ENCODE measurements around the gene HIVEP3. TPM values are rescaled to one million over a fixed set of nuclear protein-coding genes. Genes with fewer than 3 reads are reported as not detected.

Gene HIVEP3
- total RNA-seq, 1 experiment from 2014 or later: 6.0 TPM

DNA sequence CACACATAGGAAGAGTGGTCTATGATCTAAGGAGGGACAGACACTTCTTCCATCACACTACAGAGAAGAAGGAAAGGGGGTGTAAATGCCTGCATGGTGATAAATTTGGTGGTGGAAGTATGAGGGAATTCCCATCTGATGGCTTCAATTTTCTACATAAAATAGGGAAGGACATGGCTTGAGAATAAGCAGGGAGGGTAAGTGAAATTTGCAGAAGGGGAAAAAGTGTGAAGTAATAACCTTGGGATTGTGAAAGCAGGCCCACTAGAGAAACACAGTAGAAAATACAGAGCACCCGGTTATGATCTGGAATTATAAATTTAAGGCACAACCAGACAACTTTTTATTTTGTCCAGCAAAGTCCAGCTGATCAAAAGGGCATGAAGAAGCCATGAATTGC lies 22.7 kb upstream of the HIVEP3 start:
- Histone ChIP-seq H3K27ac (ENCODE audit: low read length) (no peak overlapping the region), H3K27me3 (ENCODE audit: control insufficient read depth, insufficient read depth, low read length) (no peaks in the 10 kb centered on the region), H3K4me3 (ENCODE audit: low read depth in 2 of 2, low read length in 2 of 2) (no peak overlapping the region), H3K9me3 (ENCODE audit: control insufficient read depth, insufficient read depth, low read depth, low read length) (peaks cover 9% of the 10 kb centered on the region; the same call in 1 of the 2 replicates), H3K36me3 (ENCODE audit: control insufficient read depth, insufficient read depth, low read length) (no peaks in the 10 kb centered on the region), H3K4me1 (ENCODE audit: control insufficient read depth, insufficient read depth, low read length) (no peaks in the 10 kb centered on the region)
- TF ChIP-seq, protein P1, sequence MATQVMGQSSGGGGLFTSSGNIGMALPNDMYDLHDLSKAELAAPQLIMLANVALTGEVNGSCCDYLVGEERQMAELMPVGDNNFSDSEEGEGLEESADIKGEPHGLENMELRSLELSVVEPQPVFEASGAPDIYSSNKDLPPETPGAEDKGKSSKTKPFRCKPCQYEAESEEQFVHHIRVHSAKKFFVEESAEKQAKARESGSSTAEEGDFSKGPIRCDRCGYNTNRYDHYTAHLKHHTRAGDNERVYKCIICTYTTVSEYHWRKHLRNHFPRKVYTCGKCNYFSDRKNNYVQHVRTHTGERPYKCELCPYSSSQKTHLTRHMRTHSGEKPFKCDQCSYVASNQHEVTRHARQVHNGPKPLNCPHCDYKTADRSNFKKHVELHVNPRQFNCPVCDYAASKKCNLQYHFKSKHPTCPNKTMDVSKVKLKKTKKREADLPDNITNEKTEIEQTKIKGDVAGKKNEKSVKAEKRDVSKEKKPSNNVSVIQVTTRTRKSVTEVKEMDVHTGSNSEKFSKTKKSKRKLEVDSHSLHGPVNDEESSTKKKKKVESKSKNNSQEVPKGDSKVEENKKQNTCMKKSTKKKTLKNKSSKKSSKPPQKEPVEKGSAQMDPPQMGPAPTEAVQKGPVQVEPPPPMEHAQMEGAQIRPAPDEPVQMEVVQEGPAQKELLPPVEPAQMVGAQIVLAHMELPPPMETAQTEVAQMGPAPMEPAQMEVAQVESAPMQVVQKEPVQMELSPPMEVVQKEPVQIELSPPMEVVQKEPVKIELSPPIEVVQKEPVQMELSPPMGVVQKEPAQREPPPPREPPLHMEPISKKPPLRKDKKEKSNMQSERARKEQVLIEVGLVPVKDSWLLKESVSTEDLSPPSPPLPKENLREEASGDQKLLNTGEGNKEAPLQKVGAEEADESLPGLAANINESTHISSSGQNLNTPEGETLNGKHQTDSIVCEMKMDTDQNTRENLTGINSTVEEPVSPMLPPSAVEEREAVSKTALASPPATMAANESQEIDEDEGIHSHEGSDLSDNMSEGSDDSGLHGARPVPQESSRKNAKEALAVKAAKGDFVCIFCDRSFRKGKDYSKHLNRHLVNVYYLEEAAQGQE (IDR thresholded peaks at IDR 0.05; ENCODE audit: insufficient read depth in 1 of 2, low read depth in 2 of 2, low read length in 1 of 2): no peak
- no peak for TF ChIP-seq TCF7L2 (IDR thresholded peaks at IDR 0.05; ENCODE audit: low read depth, low read length)
- no peak for TF ChIP-seq POLR2AphosphoS5 (IDR thresholded peaks at IDR 0.05; ENCODE audit: low read depth, low read length)
- TF ChIP-seq SIN3A (IDR thresholded peaks at IDR 0.05; ENCODE audit: borderline replicate concordance, insufficient read depth, low read depth, low read length): no peak
- TF ChIP-seq, protein P2, sequence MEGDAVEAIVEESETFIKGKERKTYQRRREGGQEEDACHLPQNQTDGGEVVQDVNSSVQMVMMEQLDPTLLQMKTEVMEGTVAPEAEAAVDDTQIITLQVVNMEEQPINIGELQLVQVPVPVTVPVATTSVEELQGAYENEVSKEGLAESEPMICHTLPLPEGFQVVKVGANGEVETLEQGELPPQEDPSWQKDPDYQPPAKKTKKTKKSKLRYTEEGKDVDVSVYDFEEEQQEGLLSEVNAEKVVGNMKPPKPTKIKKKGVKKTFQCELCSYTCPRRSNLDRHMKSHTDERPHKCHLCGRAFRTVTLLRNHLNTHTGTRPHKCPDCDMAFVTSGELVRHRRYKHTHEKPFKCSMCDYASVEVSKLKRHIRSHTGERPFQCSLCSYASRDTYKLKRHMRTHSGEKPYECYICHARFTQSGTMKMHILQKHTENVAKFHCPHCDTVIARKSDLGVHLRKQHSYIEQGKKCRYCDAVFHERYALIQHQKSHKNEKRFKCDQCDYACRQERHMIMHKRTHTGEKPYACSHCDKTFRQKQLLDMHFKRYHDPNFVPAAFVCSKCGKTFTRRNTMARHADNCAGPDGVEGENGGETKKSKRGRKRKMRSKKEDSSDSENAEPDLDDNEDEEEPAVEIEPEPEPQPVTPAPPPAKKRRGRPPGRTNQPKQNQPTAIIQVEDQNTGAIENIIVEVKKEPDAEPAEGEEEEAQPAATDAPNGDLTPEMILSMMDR (IDR thresholded peaks at IDR 0.05): no peak
- POLR2A ChIA-PET: no interaction called here
- in situ Hi-C loops (cut with HindIII; ENCODE audit: low pct_unique_long_range_greater_than_20kb, low sequenced_read_pairs): no loop called here
- BruUV-seq (replicated peaks): no TSS peak
- intact Hi-C loops (cut with micrococcal nuclease; ENCODE audit: unreplicated experiment): no loop called here
- ATAC-seq (no peak), DNase-seq (ENCODE audit: low read depth, low spot score) (no peak)
- CTCF ChIA-PET: no interaction called here

DNA sequence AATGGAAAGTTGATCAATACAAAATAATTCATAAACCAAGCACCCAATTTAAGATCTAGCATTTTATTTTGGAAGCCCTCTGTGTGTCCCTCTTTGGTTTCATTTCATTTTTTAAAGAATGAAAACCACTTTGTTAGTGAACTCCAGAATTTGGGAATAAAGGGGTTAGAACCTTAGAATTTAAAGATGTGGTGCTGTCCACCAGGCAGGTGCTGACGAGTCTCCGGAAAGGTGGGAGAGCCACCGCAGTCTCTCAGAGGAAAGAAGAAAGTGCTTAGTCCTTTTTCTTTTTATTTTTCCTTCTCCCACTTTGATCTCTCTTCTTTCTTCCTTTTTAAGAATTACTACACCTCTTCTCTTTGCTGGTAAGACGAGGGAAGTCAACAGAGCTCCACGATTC lies 20.5 kb upstream of the HIVEP3 start:
- no peaks in the 10 kb centered on the region for H3K27me3 ChIP-seq (ENCODE audit: control insufficient read depth, insufficient read depth, low read length)
- H3K27ac ChIP-seq (ENCODE audit: low read length): no peak overlapping the region
- ATAC-seq (no peak), DNase-seq (ENCODE audit: low read depth, low spot score) (no peak)
- TF ChIP-seq, protein P1 (IDR thresholded peaks at IDR 0.05; ENCODE audit: insufficient read depth in 1 of 2, low read depth in 2 of 2, low read length in 1 of 2): peak; percentile 79 to 84
- no peak for TF ChIP-seq TCF7L2 (IDR thresholded peaks at IDR 0.05; ENCODE audit: low read depth, low read length)
- no peak for TF ChIP-seq SIN3A (IDR thresholded peaks at IDR 0.05; ENCODE audit: borderline replicate concordance, insufficient read depth, low read depth, low read length)
- no peak for TF ChIP-seq POLR2AphosphoS5 (IDR thresholded peaks at IDR 0.05; ENCODE audit: low read depth, low read length)
- TF ChIP-seq, protein P2 (IDR thresholded peaks at IDR 0.05): no peak
- no peak overlapping the region for H3K4me3 ChIP-seq (ENCODE audit: low read depth in 2 of 2, low read length in 2 of 2)
- in situ Hi-C loops (cut with HindIII; ENCODE audit: low pct_unique_long_range_greater_than_20kb, low sequenced_read_pairs): no loop called here
- H3K4me1 ChIP-seq (ENCODE audit: control insufficient read depth, insufficient read depth, low read length): no peaks in the 10 kb centered on the region
- CTCF ChIA-PET: no interaction called here
- intact Hi-C loops (cut with micrococcal nuclease; ENCODE audit: unreplicated experiment): no loop called here
- peaks cover 16% of the 10 kb centered on the region; the same call in 1 of the 2 replicates for H3K9me3 ChIP-seq (ENCODE audit: control insufficient read depth, insufficient read depth, low read depth, low read length)
- no TSS peak for BruUV-seq (replicated peaks)
- POLR2A ChIA-PET: no interaction called here
- no peaks in the 10 kb centered on the region for H3K36me3 ChIP-seq (ENCODE audit: control insufficient read depth, insufficient read depth, low read length)

Data from Panc1 (cell line).